GM23338 (cell line): ENCODE measurements around the gene GPR52. TPM values are rescaled to one million over a fixed set of nuclear protein-coding genes. Genes with fewer than 3 reads are reported as not detected.

Source experiments
- ATAC-seq: fragments of 200-7000 bp; cut with Tn5 transposase; 3 replicates; pipeline ENCODE4 v1.9.1; 2020
- DNase-seq: peaks from one replicate; pipeline ENCODE4 v3.0.0-alpha.2; 2015; ENCODE audit warnings: low spot score
- H2AFZ ChIP-seq: fragments of 200-600 bp; sonication (generic); 2 replicates; pipeline ENCODE4 v1.8.0; 2016; ENCODE audit warnings: antibody characterized with exemption, mild to moderate bottlenecking, moderate library complexity
- H3F3A ChIP-seq: fragments of 200-600 bp; sonication (generic); replicated peaks from 2 replicates; pipeline ENCODE4 v1.8.0; 2017; ENCODE audit warnings: antibody characterized with exemption, mixed run types, low read depth
- H3K27ac ChIP-seq: fragments of 200-600 bp; sonication (generic); 2 replicates; pipeline ENCODE4 v1.6.1; 2016; ENCODE audit warnings: low read depth
- H3K27me3 ChIP-seq: fragments of 200-600 bp; sonication (generic); 2 replicates; pipeline ENCODE4 v1.8.0; 2016; ENCODE audit warnings: mild to moderate bottlenecking, mixed run types, moderate library complexity; ENCODE audit not compliant: insufficient read depth
- H3K36me3 ChIP-seq: fragments of 200-600 bp; sonication (generic); 2 replicates; pipeline ENCODE4 v1.8.0; 2016; ENCODE audit warnings: mild to moderate bottlenecking; ENCODE audit not compliant: insufficient read depth
- H3K4me1 ChIP-seq: fragments of 200-600 bp; sonication (generic); 2 replicates; pipeline ENCODE4 v1.8.0; 2016; ENCODE audit warnings: mild to moderate bottlenecking, moderate library complexity; ENCODE audit not compliant: insufficient read depth
- H3K4me2 ChIP-seq: fragments of 200-600 bp; sonication (generic); 2 replicates; pipeline ENCODE4 v1.7.1; 2017; ENCODE audit warnings: mixed run types
- H3K4me3 ChIP-seq: fragments of 200-600 bp; sonication (generic); 2 replicates; pipeline ENCODE4 v1.6.1; 2016; ENCODE audit warnings: mixed run types
- H3K79me2 ChIP-seq: fragments of 200-600 bp; sonication (generic); replicated peaks from 2 replicates; pipeline ENCODE4 v1.8.0; 2017; ENCODE audit warnings: mild to moderate bottlenecking; ENCODE audit not compliant: insufficient read depth
- H3K9me2 ChIP-seq: fragments of 200-600 bp; sonication (generic); 2 replicates; pipeline ENCODE4 v1.8.0; 2017; ENCODE audit not compliant: insufficient read depth
- H4K20me1 ChIP-seq: fragments of 200-600 bp; sonication (generic); replicated peaks from 2 replicates; pipeline ENCODE4 v1.8.0; 2017; ENCODE audit warnings: mild to moderate bottlenecking; ENCODE audit not compliant: insufficient read depth
- H3K27ac Mint-ChIP-seq: 2 replicates; pipeline ENCODE4 v1.8.0; 2020; ENCODE audit warnings: inconsistent platforms, mild to moderate bottlenecking, moderate library complexity, mixed read lengths
- H3K27me3 Mint-ChIP-seq: 3 replicates; pipeline ENCODE4 v1.8.0; 2022; ENCODE audit warnings: low read depth, mild to moderate bottlenecking, moderate library complexity, mixed read lengths, inconsistent platforms; ENCODE audit not compliant: insufficient read depth, poor library complexity
- H3K36me3 Mint-ChIP-seq: 3 replicates; pipeline ENCODE4 v1.8.0; 2021; ENCODE audit warnings: low read depth, mild to moderate bottlenecking, inconsistent platforms, moderate library complexity, mixed read lengths
- H3K4me1 Mint-ChIP-seq: 3 replicates; pipeline ENCODE4 v1.8.0; 2020; ENCODE audit warnings: mild to moderate bottlenecking, inconsistent platforms, mixed read lengths
- H3K4me3 Mint-ChIP-seq: 3 replicates; pipeline ENCODE4 v1.8.0; 2021; ENCODE audit warnings: moderate library complexity, mild to moderate bottlenecking, inconsistent platforms, mixed read lengths
- H3K9me3 Mint-ChIP-seq: 3 replicates; pipeline ENCODE4 v1.8.0; 2020; ENCODE audit warnings: moderate library complexity, mild to moderate bottlenecking, inconsistent platforms, mixed read lengths
- CREB1 ChIP-seq: fragments of 250-450 bp; sonication (Bioruptor Pico); IDR thresholded peaks from 2 replicates; pipeline ENCODE4 v1.5.0; 2020; ENCODE audit warnings: low read depth, mild to moderate bottlenecking, moderate library complexity
- ETS1 ChIP-seq: IDR thresholded peaks from 2 replicates; pipeline ENCODE4 v1.6.1; 2016; ENCODE audit warnings: antibody characterized with exemption
- EZH2phosphoT487 ChIP-seq: fragments of 200-600 bp; sonication (generic); IDR thresholded peaks from one replicate; pipeline ENCODE4 v1.8.1; 2018; ENCODE audit warnings: antibody characterized with exemption; ENCODE audit not compliant: unreplicated experiment
- JUNB ChIP-seq: IDR thresholded peaks from one replicate; pipeline ENCODE4 v1.6.1; 2016; ENCODE audit warnings: antibody characterized with exemption; ENCODE audit not compliant: unreplicated experiment
- NANOG ChIP-seq: IDR thresholded peaks from 2 replicates; pipeline ENCODE4 v1.6.1; 2016; ENCODE audit warnings: antibody characterized with exemption, borderline replicate concordance
- REST ChIP-seq: IDR thresholded peaks from one replicate; pipeline ENCODE4 v1.6.1; 2018; ENCODE audit warnings: antibody characterized with exemption; ENCODE audit not compliant: unreplicated experiment
- STAT1 ChIP-seq: IDR thresholded peaks from one replicate; pipeline ENCODE4 v1.6.1; 2016; ENCODE audit warnings: antibody characterized with exemption; ENCODE audit not compliant: unreplicated experiment
- ZNF114 ChIP-seq: fragments of 250-450 bp; sonication (Bioruptor Pico); IDR thresholded peaks from 2 replicates; pipeline ENCODE4 v1.5.0; 2020; ENCODE audit warnings: mild to moderate bottlenecking, moderate library complexity
- ZNF331 ChIP-seq: fragments of 250-450 bp; sonication (Bioruptor Pico); IDR thresholded peaks from 2 replicates; pipeline ENCODE4 v1.5.0; 2020; ENCODE audit warnings: low read depth, mild to moderate bottlenecking, moderate library complexity
- polyA plus RNA-seq: library from polyadenylated mRNA; unstranded; fragments of >200 nt; fragmentation: Nextera tagmentation; extraction: Ambion mirVana; gene quantifications from 2 replicates; pipeline ENCODE4 v1.2.1, GENCODE V29; 2016
- total RNA-seq: library from RNA; depleted of rRNA; stranded (reverse); fragments of >200 nt; shearing (Covaris generic); gene quantifications from 2 replicates; pipeline ENCODE4 v1.2.3, GENCODE V29; 2014
- TF ChIP-seq, protein P1 (sequence below), 2 experiments: fragments of 200-600 bp in 1 of 2; sonication (generic) in 1 of 2; conservative IDR thresholded peaks; 2 replicates each; pipeline versions ENCODE4 v1.5.1 to v1.6.1; 2016 to 2017; ENCODE audit warnings: antibody characterized with exemption in 2 of 2, low read depth in 2 of 2, mild to moderate bottlenecking in 2 of 2, moderate library complexity in 1 of 2

Gene GPR52
- total and polyA plus RNA-seq, 2 experiments from 2014 or later, result 1.6 TPM; not detected in 1

DNA sequence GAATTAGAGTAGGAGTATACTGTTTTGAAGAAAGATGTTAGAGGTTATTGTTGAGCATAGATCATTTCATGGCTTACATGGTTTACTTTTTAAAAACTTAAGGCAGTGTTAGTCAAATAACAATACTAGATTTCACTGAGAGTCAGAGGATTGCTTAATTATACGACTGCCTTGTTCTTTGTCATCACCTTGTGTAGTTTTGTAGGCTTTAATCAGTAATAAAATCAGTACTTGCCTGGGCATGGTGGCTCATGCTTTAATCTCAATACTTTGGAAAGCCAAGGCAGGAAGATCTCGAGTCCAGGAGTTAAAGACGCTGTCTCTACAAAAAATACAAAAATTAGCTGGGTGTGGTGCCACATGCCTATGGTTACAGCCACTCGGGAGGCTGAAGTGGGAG lies 41.3 kb upstream of the GPR52 start (continued):
- no peak for TF ChIP-seq REST
- TF ChIP-seq EZH2phosphoT487, result no peak
- TF ChIP-seq CREB1 (CRISPR knock-in tag), result no peak
- no peak for TF ChIP-seq JUNB
- TF ChIP-seq NANOG, result no peak

- Histone ChIP-seq H3K79me2 (no peaks in the 10 kb centered on the region), H3F3A (no peaks in the 10 kb centered on the region), H4K20me1 (no peaks in the 10 kb centered on the region), H3K36me3 (no peaks in the 10 kb centered on the region), H3K4me2 (no peak overlapping the region), H3K27ac (no peak overlapping the region), H2AFZ (no peak overlapping the region), H3K4me3 (no peak overlapping the region), H3K9me2 (no peaks in the 10 kb centered on the region), H3K27me3 (no peaks in the 10 kb centered on the region), H3K4me1 (no peaks in the 10 kb centered on the region)
- no peak for TF ChIP-seq ZNF331 (CRISPR knock-in tag)
- TF ChIP-seq NANOG, result no peak
- TF ChIP-seq STAT1, result no peak
- no peak for TF ChIP-seq ETS1
- TF ChIP-seq ZNF114 (CRISPR knock-in tag), result no peak
- TF ChIP-seq, protein P1, sequence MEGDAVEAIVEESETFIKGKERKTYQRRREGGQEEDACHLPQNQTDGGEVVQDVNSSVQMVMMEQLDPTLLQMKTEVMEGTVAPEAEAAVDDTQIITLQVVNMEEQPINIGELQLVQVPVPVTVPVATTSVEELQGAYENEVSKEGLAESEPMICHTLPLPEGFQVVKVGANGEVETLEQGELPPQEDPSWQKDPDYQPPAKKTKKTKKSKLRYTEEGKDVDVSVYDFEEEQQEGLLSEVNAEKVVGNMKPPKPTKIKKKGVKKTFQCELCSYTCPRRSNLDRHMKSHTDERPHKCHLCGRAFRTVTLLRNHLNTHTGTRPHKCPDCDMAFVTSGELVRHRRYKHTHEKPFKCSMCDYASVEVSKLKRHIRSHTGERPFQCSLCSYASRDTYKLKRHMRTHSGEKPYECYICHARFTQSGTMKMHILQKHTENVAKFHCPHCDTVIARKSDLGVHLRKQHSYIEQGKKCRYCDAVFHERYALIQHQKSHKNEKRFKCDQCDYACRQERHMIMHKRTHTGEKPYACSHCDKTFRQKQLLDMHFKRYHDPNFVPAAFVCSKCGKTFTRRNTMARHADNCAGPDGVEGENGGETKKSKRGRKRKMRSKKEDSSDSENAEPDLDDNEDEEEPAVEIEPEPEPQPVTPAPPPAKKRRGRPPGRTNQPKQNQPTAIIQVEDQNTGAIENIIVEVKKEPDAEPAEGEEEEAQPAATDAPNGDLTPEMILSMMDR (conservative IDR thresholded peaks at IDR 0.05; ENCODE audit: low read depth in 2 of 2), result no peak
- no peak for TF ChIP-seq JUNB
- no peak overlapping the region for H3K4me3 Mint-ChIP-seq
- H3K27me3 Mint-ChIP-seq, result no peaks in the 10 kb centered on the region
- DNase-seq, result no peak
- no peaks in the 10 kb centered on the region for H3K36me3 Mint-ChIP-seq
- no peak overlapping the region for H3K27ac Mint-ChIP-seq
- ATAC-seq, result no peak
- no peaks in the 10 kb centered on the region for H3K9me3 Mint-ChIP-seq
- H3K4me1 Mint-ChIP-seq, result no peaks in the 10 kb centered on the region
Measured at GRCh38 chr1:174407665-174408064, 40.1 kb upstream of the GPR52 start.
